ENCODE results near the gene PSMB7.
"Not testable (repeated sequence)": the region's sequence is repeated elsewhere in the genome, so short reads cannot be mapped to it uniquely, and the experiment has no call there.

PSMB7 gene

DNA sequence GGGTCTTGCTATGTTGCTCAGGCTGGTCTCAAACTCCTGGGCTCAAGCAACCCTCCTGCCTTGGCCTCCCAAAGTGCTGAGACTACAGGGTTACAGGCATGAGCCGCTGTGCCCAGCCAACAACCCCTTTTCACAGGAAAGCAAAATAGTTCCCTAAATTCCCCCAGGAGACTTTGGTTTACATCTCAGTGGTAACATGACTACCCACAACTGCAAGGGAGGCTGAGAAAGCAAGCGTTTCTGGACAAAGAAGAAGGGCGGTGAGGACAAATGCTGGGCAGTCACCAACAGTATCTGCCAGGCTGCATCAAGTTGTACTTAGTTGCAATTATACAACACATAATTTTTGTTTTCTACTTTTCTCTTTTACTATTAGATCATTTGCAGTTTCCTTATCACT, 27.6 kb upstream of the PSMB7 start:
- no peak for DNase-seq

DNA sequence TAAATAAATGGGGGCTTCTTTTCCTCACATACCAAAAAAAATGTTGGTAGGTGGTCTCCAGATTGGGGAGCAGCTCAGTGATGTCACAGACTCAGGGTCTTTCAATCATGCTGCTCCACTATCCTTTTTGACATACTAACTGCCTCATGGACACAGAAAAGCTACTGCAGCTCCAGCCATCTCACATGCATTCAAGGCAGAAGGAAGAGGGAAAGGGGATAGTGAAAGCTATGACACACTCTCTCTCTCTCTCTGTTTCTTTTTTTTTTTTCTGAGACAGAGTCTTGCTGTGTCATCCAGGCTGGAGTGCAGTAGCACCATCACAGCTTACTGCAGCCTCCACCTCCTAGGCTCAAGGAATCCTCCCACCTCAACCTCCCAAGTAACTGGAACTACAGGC, 27.1 kb upstream of the PSMB7 start:
- DNase-seq, result no peak

DNA sequence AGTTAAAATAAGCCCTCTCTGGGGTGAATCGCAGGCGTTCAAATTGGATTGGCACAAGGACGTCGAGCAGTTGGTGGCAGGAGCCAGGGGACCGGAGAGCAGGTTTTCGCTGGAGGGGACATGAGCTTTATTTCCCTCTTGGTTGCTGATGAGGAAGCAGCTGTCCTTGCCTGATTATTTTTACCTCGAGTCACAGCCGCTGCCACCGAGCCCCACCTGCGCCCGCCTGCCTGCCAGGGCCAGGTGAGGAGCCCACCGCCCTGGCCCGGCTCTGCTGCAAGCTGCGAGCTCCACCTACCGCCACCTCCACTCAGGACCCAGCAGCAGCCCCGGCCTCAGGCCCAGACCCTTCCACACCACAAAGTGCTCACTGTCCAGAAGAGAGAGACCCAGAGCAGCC, 26.0 kb upstream of the PSMB7 start:
- DNase-seq, result no peak

DNA sequence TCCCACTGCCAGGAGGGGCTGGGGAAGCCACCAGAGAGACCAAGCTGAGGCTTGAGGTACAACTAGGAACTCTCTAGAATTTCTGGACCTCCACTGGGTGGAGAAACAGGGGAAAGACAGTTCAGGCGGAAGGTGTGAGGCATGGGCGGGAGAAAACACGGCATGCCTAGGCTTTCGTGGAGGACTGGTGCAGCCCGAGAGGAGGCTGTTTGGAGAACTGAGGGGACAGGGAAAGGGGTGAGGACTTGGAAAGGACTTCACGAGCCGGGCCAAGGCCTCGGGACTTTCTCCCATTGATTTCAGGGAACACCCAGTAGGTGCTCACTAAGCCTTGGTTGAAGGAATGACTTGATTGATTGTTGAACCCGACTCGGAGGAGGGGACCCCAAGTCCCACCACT, 25.5 kb upstream of the PSMB7 start:
- no peak for DNase-seq

DNA sequence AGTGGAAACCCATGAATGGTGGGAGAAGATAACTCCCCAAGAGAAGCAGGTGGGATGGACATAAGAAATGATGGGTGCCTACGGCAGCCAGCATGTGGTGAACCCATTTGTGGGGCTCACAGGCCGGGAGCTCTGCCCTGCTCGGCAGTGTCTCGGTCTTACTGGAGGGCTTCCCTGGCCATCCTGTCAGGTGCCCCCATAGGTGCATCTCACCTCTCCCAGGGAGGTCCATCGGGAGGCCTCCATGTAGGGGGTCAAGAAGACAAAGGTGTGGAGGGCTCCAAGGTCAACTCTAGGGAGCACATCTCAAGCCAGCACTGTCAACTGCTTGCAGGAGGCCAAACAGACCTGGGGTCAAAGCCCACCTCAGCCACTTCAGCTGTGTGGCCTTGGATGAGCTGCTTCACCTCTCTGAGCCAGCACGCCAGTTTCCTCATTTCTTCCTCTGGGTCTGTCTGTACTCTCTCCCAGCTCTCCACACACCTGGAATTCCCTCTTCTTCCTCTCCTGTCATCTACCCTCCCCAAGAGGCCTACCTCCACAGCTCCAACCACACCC, 24.5 kb upstream of the PSMB7 start:
- no peak for DNase-seq

DNA sequence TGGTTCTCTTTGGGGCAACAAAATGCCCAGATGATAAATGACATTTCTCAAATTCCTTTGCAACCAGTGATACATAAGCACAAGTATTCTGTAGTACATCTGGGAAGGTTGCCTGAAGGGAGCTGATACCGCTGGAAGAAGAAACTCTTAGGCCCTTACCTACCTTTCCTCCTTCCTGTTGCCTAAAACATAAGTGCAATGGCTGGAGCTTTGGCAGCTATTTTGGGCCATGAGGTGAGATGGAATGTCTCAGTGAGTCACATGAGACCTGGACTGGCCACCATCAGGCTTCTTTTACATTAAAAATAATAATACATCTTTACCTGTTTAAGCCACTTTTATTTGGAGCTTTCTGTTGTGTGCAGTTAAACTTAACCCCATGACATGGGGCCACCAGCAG, 23.8 kb upstream of the PSMB7 start:
- no peak for DNase-seq

DNA sequence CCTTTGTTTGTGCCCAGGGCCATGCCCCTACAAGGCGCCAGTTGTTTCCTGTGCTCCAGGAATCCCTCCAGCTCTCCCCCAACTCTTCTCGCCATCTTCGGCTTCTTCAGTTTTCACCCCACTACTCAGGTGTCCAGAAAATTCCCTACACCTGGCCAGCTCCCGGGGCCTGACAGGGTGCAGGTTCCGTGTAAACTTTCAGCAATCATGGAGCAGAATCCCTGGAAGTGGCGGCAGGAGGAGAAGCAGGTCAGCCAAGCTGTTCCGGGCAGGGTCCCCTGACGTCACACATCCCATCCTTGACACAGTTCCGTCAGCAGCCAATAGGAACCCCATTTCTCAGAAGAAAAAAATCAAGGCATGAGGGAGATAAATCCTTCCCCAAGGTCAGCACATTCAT, 22.8 kb upstream of the PSMB7 start:
- DNase-seq, result no peak

DNA sequence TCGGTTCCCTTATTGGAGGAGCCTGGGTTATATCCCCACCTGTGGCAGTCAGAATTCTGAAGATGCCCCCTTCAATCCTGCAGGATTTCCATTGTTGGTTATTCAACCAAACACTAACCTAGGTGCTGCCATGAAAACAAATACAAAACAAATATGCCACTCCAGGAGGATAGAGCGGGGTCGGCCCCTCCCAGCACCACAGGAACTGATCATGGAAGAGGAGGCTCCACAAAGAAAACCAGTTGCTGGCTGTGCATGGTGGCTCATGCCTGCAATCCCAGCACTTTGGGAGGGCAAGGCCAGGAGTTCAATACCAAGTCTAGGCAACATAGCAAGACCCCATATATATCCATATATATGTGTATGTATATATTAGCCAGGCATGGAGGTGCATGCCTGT, 21.8 kb upstream of the PSMB7 start:
- DNase-seq, result no peak

DNA sequence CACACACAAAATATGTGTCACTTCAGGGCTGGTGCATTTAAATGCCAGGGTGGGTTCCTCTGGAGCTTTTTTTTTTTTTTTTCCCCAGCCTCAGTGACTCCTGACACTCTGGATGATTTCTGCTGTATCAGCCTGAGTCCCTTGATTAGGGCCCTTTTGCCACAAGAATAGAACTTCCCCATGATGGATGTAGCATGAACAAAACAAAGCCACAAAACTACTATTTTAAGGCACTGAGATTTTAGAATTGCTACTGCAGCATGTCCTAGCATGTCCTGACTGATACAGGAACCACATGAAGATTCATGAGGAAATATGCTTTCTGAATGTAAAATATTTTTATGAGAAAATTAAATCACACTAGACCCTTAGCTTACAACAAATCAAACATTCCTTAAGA, 21.1 kb upstream of the PSMB7 start:
- no peak for DNase-seq

DNA sequence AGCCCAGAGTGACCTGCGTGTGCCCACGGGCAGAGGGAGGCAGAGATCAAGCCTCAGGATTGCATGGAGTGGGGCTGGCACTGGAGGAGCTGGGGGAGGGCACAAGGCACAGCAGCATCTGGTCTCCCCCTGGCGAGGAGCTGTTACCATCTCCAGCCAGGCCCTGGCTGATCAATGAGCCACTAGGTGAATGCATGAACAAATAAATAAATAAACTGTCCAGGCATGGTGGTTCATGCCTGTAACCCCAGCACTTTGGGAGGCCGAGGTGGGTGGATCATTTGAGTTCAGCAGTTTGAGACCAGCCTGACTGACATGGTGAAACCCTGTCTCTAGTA, 14.3 kb upstream of the PSMB7 start:
- DNase-seq, result no peak

DNA sequence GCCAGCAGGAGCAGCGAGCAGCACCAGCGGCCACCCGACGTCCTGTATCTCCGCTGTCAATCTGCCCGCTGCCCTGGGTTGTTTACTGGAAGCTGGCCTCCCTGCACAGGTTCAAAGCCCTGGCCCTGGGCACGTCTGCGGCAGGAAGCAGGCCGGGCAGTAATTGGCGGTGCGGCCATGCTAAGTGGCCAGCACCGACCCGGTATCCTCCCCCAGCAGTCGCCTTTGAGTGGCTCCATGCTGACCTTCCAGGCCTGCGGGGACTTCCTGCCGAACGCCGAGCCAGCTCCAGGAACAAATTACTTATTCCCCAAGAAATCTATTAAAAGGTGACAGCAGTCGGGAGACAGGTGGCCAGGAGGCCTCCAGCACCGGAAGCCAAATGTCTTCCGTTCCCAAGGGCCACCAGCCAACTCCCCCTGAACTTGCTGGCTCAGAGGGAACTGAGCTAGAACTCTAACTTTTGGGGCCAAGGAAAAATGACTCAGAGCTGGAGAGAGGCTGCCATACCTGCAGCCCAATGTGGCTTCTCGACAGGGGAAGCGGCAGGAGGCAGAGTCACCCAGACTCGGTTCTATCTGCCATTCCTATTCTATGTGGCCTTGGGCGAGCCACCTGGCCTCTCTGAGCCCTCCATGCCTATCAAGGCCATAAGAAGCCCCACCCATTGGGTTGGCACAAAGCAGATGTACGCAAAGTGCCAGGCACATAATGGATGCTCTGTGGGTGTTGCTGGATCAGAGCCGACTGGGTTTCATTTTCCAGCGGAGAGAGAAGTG, 13.7 kb upstream of the PSMB7 start:
- DNase-seq, result no peak

DNA sequence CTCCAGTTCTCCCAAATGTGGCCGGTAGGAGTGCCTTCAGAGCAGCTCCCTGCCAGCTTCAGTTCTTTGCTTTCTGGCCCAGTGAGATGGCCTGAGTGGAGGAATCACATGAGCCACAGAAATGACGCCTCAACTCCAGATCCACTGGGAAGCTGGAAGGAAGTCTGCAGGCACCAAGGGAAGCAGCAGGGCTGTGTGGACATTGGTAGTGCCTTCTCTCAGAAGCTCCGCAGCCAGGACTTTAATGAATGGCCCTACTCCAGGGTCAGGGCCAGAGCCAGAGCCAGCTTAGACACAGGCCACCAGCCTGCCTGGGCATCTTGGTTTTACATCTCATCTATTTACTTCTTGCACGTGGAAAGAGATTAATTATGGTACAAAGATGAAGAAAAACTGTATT, 12.0 kb upstream of the PSMB7 start:
- DNase-seq, result no peak

DNA sequence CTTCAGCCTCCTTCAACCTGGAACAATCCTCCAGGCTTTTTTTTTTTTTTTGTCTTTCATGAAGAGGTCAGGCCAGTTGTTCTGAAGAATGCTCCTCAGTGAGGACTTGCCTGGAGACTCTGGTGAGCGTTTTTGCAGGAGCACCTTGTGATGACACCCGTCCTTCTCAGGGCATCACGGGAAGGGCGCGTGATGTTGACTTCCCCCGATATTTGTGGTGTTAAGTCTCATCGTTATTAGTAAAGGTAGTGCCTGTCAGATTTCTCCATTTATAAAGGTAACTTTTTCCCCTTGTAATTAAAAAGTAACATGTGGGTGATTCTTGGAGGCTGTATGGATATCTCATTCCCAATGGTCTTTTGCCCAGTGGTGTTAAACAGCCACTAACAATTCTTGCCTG, 11.1 kb upstream of the PSMB7 start:
- DNase-seq, result no peak

DNA sequence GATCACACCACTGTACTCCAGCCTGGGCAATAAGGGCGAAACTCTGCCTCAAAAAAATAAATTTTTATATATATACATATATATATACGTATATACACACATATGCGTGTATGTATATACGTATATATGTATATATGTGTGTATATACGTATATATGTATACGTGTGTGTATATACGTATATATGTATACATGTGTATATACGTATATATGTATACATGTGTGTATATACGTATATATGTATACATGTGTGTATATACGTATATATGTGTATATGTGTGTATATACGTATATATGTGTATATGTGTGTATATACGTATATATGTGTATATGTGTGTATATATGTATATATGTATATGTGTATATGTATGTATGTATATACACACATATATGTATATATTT, 10.5 kb upstream of the PSMB7 start:
- not testable (repeated sequence) for DNase-seq

DNA sequence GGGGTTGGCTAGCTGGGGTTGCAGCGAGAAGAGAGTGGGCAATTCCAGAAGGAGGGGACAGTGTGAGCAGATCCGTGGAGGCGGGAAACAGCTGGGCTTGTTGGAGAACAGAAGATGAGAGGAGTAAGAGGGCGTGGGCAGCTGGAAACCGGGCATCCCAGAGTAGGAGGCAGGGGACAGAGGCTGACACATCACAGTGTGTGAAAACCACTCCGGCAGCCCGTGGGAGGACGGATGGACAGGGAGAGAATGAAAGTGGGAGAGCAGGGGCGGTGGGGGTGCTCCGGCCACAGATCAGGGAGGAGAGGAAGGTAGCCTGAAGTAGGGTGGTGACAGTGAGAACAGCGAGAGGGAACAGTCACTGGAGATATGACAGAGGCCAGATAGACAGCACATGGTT, 8.3 kb upstream of the PSMB7 start:
- no peak for DNase-seq

DNA sequence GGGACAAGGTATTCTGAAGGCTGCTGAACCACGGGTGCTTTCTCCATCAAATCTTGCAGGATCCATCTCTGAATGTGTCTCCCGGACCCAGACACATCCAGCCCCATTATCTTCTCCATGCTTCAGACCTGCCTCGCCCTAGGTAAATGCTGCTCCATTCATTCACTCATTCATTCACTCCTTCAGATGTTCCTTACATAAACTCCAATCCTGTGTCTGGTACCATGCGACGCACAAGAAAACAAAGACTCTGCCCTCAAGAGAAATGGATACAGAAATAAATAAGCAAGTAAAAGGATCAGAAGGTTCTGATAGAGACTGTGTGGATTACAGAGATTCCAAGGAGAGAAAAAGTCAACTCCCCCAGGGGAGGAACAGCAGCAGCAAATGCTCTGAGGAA, 7.9 kb upstream of the PSMB7 start:
- DNase-seq, result no peak

DNA sequence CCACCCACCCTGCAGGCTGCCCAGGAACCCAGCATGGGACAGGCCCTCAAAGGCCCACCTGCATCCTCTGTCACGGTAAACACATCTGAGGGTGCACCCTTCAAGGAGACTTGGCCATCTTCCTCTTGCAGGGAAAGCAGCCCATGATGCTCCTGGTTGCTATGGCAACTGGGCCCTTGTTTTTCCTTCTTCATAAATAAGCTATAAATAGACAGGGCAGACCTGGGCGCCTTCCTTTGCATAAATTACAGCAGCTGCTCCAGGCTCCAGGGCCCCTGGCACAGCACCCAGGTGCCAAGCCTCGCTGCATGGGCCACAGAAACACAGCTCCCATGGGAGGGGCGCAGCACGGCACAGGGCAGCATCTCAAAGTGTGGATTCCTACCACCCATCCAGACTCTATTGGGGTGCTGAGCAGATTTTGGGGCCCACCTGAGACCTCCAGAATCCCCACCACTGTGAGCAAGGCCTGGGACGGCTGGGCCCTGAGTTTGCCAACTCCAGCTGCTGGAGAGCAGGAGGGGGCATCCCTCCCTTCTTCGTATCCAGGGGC, 5.8 kb upstream of the PSMB7 start:
- peak; percentile 67 for DNase-seq

DNA sequence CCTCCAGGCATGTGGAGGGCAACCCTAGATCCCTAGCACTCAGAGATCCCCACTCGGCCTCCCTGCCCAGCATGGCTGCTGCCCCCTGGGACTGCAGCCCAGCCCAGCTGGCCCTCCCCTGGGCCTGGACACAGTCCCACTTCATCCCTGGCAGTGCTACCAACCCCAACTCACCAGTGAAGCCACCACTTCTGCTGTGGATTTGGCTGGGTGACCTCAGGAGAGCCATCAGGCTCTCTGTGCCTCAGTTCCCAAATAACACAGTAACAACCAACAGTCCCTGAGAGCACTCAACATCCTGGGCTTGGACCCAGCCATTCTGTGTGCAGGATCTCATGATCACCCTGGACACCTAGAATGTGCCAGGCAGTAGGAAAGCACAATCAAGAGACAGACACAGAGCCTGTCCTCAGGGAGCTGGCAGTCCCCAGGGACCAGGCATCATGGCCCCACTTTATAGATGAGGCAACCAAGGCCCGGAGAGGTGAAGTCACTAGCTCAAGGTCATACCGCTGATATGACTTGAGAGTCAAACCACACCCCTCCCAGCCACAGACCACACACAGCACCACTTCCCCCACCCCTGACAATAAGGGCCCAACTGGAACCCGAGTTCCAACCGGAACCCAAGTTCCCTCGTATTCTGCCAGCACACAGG, 4.7 kb upstream of the PSMB7 start:
- DNase-seq, result no peak

DNA sequence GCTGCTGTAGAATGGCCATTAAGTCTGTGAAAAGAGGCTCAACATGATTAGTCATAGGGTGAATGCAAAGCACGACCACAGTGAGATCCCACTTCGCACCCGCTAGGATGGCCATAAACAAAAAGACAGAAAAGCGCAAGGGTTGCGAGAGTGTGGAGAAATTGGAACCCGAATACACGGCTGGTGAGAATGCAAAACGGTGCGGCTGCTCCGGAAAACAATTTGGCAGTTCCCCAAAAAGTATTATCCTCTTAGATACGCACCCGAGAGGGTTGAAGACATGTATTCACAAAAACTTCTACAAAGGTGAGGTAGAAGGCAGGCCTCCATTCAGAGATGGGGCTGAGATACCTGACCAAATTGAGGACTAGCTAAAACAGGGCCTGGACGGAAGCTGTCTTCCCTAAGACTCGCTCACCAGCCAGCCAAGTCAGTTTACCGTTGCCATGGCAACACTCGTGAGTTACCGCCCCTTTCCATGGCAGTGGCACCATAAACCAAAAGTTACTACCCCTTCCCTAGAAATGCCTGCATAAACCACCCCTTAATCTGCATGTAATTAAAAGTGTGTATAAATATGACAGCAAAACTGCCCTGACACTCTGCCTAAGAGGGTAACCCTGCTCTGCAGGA, 726 bp upstream of the PSMB7 start:
- no peak for DNase-seq

DNA sequence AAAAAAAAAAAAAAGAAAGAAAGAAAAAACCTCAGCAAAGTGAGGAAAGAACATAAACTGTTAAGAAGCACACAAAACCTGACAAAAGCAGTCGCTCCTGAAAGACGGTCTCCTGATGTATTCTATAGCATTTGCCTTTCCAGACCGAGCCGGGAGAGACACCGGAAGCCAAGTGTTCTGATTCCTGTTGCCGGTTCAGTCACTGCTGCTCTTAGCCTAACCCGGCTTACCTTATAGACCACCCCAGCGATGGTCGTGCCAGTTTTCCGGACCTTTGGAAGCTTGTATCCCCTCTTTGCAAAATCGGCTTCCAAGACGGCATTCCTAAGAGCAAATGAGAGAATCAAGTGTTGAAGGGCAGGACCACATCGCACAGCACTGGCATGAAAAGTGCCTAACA, 630 bp downstream of the PSMB7 start:
- no peak for DNase-seq

DNA sequence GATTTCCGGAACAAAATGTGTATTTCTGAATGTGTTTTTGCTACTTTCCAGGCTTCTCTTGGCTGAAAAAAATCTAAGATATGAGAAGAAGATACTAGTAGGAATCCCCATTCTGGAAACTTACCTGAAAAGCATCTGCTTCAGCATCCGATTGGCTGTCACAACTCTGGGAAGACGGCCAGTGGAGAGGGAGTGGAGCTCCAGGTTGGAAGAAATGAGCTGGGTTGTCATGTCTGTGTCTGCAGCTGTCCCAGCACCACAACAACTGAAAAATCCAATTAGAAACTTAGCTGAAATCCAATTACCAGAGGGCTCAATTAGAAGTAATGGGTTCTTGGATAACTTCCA, 3.0 kb downstream of the PSMB7 start:
- no peak for DNase-seq

DNA sequence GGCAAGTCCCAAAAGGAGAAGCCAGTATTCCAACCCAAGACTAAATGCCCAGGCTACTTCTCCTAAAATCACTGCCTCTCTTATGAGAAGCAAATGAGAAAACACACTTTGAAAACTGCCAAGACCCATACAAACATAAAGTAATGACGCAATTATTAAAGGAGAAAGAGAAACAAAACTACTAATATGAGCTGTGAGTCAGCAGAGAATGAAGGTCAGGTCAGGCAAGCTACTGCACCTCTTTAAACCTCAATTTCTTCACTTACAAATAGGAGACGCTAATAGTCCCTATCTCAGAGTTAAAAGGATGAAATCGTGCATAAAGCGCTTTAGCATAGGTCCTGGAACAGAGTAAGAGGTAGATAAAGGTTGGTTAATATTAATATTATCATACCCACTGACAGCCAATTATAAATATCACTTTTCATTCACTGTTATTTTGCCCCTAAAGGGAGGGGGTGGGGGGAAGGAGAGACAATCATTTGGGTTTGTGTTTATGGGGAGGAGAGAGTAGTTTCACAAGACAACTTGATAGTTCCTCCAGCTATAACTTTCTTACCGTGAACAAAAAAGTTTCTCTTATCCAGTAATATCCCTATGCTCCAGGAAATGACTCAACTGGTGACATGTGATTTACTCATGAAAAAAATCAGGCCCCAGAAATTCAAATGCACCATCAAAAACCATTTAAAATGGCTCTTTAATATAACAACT, 3.6 kb downstream of the PSMB7 start:
- no peak for DNase-seq

DNA sequence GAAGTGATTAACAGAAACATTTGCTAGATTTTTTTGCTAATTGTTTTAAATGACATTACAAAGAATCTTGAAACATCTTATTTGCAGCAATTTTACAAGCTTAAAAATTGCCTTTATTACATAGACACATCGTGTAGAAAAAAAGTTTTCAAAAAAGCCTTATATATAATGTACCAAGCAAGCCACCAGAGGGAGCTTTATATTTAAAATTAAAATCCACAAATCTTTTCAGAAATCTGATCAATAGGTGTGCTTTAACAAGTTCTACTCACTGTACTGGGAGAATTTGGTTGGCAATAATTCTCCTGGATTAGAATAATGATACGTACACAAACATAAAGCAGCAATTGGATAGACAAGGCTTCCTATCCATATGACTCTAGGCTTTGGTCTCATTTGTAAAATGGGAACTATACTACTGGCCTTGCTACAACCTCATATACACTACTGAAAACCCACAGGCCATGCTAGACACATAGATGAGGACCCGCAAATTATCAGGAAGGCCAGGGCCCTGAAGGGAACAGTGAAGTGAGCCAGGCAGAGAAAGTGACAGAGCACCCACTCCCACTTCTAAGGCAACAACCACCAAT, 4.8 kb downstream of the PSMB7 start:
- no peak for DNase-seq
